HG03457 (cell line): ENCODE data around the gene ACTL8.

Source experiments
- ATAC-seq: cut with Tn5 transposase; IDR thresholded peaks from one replicate; pipeline ENCODE4 v1.9.1; 2021; ENCODE audit warnings: moderate number of reproducible peaks; ENCODE audit not compliant: unreplicated experiment

The ACTL8 gene

GRCh38 chr1:17837233-17838030, 82.3 kb downstream of the ACTL8 start:
- no peak for ATAC-seq

- ATAC-seq = no peak
These were observed 84.6 kb downstream of the ACTL8 start for GRCh38 chr1:17839641-17840196.

- ATAC-seq = no peak
These were observed 86.8 kb downstream of the ACTL8 start for GRCh38 chr1:17841944-17842343.

GRCh38 chr1:17842686-17843085, 87.6 kb downstream of the ACTL8 start:
- ATAC-seq = no peak

DNA sequence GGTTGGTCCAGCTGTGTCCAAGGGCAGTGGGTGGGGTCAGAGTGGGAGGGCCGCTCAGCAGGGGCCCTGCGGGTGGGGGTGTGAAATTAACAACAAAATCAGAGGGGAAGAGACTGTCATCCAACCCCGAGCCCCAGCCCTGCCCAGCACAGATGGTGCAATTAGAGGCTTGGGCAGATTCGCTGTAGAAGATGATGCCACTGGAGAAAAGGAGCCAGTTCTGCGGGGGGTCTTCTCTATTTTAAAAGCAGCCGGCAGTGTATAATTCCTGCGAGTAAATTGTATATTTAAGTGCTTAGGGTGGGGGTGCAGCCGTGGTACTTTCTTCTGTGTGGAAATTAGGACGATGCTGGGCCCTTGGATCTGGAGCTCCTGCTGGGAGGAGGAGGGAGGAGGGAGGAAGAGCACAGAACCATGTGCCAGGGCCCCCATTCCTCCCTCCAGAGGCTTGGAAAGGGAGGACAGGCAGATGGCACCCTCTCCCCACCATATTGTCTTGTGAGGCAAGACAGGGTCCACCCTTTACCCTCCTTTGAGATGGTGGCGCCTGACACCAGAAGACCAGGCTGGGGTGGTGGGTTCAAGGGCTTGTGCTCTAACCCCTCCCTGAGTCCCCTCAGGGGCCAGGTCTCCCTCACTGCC, 89.2 kb downstream of the ACTL8 start:
- ATAC-seq = no peak

GRCh38 chr1:17845583-17845982, 90.5 kb downstream of the ACTL8 start:
- no peak for ATAC-seq

- no peak for ATAC-seq
These were observed 91.2 kb downstream of the ACTL8 start for GRCh38 chr1:17846341-17846740.

- ATAC-seq = no peak
These were observed 92.0 kb downstream of the ACTL8 start for GRCh38 chr1:17847111-17847510.

GRCh38 chr1:17849216-17849615, 94.1 kb downstream of the ACTL8 start:
- ATAC-seq = no peak

GRCh38 chr1:17851056-17851455, 95.9 kb downstream of the ACTL8 start:
- no peak for ATAC-seq

DNA sequence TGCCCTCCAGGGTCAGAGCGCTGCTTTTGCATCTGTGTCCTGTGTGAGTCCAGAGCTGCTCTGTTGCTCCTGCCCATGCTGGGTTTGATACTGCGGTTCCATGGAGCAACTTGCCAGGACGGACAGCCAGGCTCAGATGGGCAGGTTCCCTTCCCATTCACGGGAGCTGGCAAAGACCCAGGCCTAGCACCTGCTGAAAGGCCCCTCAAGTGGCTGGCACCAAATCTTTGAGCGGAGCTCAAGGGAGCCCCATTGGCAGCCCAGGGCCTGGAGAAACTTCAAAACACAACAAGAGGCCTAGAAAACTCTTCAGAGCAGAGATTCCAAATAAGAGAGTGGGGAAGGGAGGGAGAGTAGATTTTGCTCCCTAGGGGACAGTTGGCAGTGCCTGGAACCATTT, 97.2 kb downstream of the ACTL8 start:
- no peak for ATAC-seq

DNA sequence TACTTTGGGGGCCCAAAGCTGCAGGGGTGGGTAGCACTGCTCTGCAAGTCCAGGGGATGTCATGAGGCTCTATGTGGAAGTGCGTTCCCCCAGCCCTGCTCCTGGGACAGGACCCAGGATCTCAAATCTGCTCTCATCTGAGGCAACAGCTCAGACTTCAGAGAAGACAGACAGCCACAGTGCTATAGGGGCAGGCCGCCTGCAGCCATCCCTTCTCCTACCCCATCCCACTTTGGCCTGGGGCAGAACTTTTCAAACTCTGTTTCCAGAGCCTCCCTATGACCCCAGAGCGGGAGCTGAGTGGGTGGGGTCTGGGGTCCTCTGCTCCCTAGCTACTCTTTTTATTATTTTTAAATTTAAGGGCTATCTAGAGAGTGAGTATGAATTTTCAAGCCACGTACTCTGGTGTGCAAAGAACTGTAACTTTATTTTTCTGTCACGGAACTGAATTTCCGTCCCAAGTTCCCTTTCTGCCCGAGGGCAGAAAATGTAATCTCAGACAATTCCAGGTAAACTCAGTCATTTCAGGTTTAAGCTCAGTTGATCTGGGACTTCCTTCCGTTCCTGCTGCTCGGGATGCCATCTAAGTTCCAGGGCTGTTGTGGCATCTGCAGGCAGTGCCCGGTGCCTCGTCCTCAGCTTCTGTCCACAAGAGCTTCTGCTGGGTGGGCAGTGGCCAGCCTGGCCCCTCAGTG, 98.3 kb downstream of the ACTL8 start:
- no peak for ATAC-seq

DNA sequence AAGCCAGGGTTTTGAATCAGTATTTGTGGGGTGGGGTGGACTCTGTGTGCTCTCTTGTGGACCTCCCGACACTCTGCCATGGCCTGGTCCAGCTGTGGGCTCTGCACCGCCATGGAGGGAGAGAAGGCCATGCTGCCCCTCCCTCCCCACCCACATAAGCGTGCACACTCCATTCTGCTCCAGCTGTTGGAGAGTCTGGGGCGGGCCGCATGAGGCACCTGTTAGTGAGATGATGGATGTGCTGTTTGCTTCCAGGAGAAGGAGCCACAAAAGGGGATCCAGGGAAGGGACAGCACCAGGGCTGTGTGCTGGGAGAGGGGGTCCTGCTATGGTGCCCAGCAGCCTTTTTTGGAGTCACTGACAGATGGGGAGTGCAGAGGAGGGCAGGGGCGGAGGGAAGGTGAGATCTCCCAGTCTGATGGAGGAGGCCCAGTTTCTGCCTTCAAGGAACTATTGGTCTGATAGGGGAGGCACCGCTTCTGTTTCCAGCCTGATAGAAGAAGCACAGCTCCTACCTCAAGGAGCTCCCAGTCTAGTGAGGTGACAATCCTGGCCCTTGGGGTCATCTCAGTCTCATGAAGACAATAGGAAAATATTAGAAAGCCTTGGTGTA, 101.5 kb downstream of the ACTL8 start:
- no peak for ATAC-seq

- ATAC-seq = no peak
These were observed 102.0 kb downstream of the ACTL8 start for GRCh38 chr1:17857109-17857499.

DNA sequence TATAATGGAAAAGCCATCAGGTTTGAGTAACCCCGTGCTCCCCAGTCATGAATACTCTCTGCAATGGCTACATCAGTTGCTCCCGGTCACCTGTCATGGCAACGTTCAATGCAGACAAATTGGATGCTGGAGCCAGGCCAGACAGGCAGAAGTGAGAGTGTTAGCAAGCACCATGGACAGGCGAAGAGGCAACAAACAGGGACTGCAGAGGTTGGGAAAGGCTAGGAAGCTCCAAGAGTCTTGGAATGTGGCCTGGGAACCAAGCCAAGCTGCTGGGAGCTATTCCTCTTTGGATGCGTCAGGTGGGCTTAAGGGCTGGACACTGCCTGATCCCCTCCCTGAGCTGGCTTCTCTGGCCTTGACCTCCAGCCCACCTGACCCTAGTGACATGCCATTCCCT, 102.9 kb downstream of the ACTL8 start:
- ATAC-seq = no peak

DNA sequence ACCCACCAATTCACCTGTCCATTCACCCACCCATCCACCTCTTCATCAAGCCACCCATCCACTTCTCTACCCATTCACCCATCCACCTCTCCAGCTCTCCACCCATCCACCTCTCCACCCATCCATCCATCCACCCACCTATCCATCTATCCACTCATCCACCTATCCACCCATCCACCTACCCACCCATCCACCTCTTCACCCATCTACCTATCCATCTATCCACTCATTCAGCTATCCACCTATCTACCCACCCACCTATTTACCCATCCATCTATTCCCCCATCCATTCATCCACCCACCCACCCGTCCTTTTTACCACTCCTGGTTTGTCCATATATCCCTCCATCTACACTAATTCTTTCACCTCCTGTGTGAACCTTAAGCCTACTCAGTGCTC, 105.7 kb downstream of the ACTL8 start:
- no peak for ATAC-seq

GRCh38 chr1:17861685-17862084, 106.6 kb downstream of the ACTL8 start:
- ATAC-seq = no peak

DNA sequence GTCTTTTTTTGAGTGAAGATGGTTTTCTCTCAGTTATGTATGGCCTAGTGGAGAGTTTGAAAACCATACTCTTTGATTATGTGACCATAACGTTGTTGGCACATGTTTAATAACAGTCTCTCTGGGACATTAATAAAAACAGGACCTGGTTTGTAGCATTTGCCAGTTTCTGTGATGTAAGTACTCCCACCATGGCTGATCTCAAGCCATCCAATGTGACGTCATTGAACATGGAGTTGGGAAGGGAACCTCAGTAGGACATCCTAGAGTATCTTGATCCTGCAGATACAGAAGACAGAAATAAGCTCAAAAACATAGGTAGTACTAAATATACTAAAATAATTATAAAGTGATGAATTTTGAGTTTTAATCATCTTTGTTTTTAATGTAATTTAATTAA, 107.0 kb downstream of the ACTL8 start:
- no peak for ATAC-seq

DNA sequence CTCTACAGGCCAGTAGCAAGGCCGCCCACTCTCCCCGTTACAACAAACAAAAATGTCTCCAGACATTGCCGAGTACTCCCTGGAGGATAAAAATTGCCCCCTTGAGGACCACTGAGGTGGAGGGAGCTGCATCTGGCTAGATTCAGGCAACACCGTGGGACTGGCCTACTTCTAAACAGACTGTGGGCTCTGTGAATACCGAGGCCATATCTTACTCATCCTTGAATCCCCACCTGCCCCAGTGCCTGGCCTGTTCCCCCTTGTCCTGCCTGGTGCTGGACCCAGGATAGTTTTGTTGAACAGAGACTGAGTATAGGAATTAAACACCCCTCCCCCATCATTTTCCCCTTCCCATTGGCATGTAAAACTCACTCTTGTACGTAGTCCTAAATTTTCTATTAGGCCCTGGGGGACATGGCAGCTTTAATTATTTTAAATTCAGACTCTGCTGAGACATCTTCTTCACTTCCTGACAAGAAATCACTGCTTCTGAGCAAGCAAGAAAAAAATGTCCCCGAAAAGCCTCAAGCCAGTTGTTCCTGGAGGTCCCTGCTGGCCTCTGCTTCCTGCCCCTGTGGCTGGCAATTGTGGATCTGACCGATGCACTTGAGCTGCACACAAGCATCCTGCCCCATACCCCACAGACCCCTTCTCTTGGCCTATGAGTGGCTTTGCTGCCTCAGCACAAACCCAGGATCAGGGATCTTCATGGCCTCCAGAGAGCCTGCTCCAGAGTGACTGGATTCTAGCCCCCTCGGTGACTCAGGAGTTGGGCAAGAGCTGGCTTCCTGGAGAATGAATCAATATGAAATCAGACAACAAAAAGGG, 111.0 kb downstream of the ACTL8 start:
- ATAC-seq = no peak

DNA sequence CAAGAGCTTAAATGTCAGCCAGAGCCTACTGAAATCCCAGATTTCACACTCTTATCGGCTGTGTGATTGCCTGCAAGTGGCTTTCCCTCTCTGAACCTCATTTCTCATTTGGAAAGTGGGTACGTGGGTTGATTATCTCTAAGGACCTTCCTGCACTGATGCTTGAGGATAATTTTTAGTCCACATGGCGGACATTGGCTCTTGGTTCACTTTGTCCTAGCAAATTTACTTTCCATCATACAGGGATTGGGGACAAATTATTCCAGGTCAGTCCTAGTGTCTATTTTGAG, 111.6 kb downstream of the ACTL8 start:
- no peak for ATAC-seq

DNA sequence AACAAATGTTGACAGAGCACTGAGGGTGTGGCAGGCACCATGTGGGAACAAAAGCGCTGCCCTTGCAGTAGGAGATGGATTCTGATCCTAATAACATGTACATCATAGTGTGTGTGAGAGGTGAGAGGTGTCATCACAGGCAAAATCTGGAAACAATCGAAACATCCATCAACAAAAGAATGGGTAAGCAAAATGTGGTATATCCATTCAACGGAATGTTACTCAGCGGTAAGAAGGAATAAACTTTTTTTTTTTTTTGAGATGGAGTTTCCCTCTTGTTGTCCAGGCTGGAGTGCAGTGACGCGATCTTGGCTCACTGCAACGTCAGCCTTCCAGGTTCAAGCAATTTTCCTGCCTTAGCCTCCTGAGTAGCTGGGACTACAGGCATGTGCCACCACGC, 112.3 kb downstream of the ACTL8 start:
- no peak for ATAC-seq
